Central memory CD8-positive, alpha-beta T cell (primary cell): ENCODE data around the gene MSLN.
"Not testable (repeated sequence)": the region's sequence is repeated elsewhere in the genome, so short reads cannot be mapped to it uniquely, and the experiment has no call there.

ENCODE experiments used
- ATAC-seq: fragments of 150-1000 bp; cut with Tn5 transposase; replicated peaks from 2 replicates; pipeline ENCODE4 v1.10.0; 2022; ENCODE audit warnings: mild to moderate bottlenecking, moderate FRiP score, moderate number of reproducible peaks; ENCODE audit not compliant: poor library complexity, severe bottlenecking; ENCODE audit errors: extremely low read depth
- DNase-seq, 2 donors: peaks; one replicate each; pipeline ENCODE4 v3.0.0; 2021; ENCODE audit warnings: low spot score in 2 of 2
- H3K27ac Mint-ChIP-seq: one replicate; pipeline ENCODE4 v1.8.0; 2022; ENCODE audit warnings: low read depth, mild to moderate bottlenecking, moderate library complexity, mixed read lengths
- H3K27me3 Mint-ChIP-seq: one replicate; pipeline ENCODE4 v1.8.0; 2022; ENCODE audit warnings: mixed read lengths
- H3K36me3 Mint-ChIP-seq: one replicate; pipeline ENCODE4 v1.8.0; 2022; ENCODE audit warnings: mild to moderate bottlenecking, moderate library complexity, mixed read lengths; ENCODE audit not compliant: insufficient read depth
- H3K4me1 Mint-ChIP-seq: one replicate; pipeline ENCODE4 v1.8.0; 2022; ENCODE audit warnings: mixed read lengths
- H3K4me3 Mint-ChIP-seq: one replicate; pipeline ENCODE4 v1.8.0; 2022; ENCODE audit warnings: mild to moderate bottlenecking, moderate library complexity, mixed read lengths
- H3K9me3 Mint-ChIP-seq: one replicate; pipeline ENCODE4 v1.8.0; 2022; ENCODE audit warnings: mixed read lengths

The MSLN gene

GRCh38 chr16:734208-734980, 26.1 kb upstream of the MSLN start:
- Mint-ChIP-seq H3K27ac (no peak overlapping the region), H3K4me1 (peaks cover 6% of the 10 kb centered on the region), H3K9me3 (no peaks in the 10 kb centered on the region), H3K4me3 (no peak overlapping the region), H3K36me3 (peaks cover 37% of the 10 kb centered on the region), H3K27me3 (no peaks in the 10 kb centered on the region)
- DNase-seq: no peak
- no peak for ATAC-seq

- Mint-ChIP-seq H3K36me3 (peaks cover 38% of the 10 kb centered on the region), H3K9me3 (no peaks in the 10 kb centered on the region), H3K27ac (no peak overlapping the region), H3K4me1 (peaks cover 6% of the 10 kb centered on the region), H3K4me3 (no peak overlapping the region), H3K27me3 (no peaks in the 10 kb centered on the region)
- ATAC-seq (no peak), DNase-seq (no peak)
These were observed 25.3 kb upstream of the MSLN start for GRCh38 chr16:734981-735881.

- H3K4me1 Mint-ChIP-seq: peaks cover 6% of the 10 kb centered on the region
- DNase-seq: no peak
- no peaks in the 10 kb centered on the region for H3K9me3 Mint-ChIP-seq
- no peak for ATAC-seq
- H3K27me3 Mint-ChIP-seq: no peaks in the 10 kb centered on the region
- no peak overlapping the region for H3K27ac Mint-ChIP-seq
- peaks cover 36% of the 10 kb centered on the region for H3K36me3 Mint-ChIP-seq
- H3K4me3 Mint-ChIP-seq: no peak overlapping the region
These were observed 24.5 kb upstream of the MSLN start for GRCh38 chr16:735982-736453.

GRCh38 chr16:736936-737481, 23.5 kb upstream of the MSLN start:
- Mint-ChIP-seq H3K4me3 (no peak overlapping the region), H3K36me3 (peaks cover 37% of the 10 kb centered on the region), H3K27me3 (no peaks in the 10 kb centered on the region), H3K4me1 (peaks cover 6% of the 10 kb centered on the region), H3K27ac (no peak overlapping the region), H3K9me3 (no peaks in the 10 kb centered on the region)
- DNase-seq (no peak), ATAC-seq (no peak)

GRCh38 chr16:739560-740458, 20.7 kb upstream of the MSLN start:
- Mint-ChIP-seq H3K27me3 (no peaks in the 10 kb centered on the region), H3K36me3 (peaks cover 31% of the 10 kb centered on the region), H3K4me3 (peak overlapping the region; percentile 69), H3K27ac (no peak overlapping the region), H3K9me3 (no peaks in the 10 kb centered on the region), H3K4me1 (peaks cover 6% of the 10 kb centered on the region)
- no peak for DNase-seq
- ATAC-seq: no peak

- Mint-ChIP-seq H3K4me3 (peak overlapping the region; percentile 69), H3K27me3 (no peaks in the 10 kb centered on the region), H3K27ac (no peak overlapping the region), H3K36me3 (peaks cover 31% of the 10 kb centered on the region), H3K9me3 (no peaks in the 10 kb centered on the region), H3K4me1 (peaks cover 1% of the 10 kb centered on the region)
- DNase-seq (no peak), ATAC-seq (peak; percentile 21)
These were observed 20.1 kb upstream of the MSLN start for GRCh38 chr16:740459-740763.

GRCh38 chr16:740764-741505, 19.6 kb upstream of the MSLN start, which contains the start of gene CIAO3:
TSS of gene CIAO3 (minus strand) at chr16:740997. CDS start at chr16:740985, 12 bp downstream.
- no peak within 1 kb of the TSS for H3K27ac Mint-ChIP-seq

GRCh38 chr16:741986-742629, 18.4 kb upstream of the MSLN start:
- H3K9me3 Mint-ChIP-seq: no peaks in the 10 kb centered on the region
- peak overlapping the region; percentile 69 for H3K4me3 Mint-ChIP-seq
- H3K4me1 Mint-ChIP-seq: no peaks in the 10 kb centered on the region
- peaks cover 18% of the 10 kb centered on the region for H3K36me3 Mint-ChIP-seq
- no peaks in the 10 kb centered on the region for H3K27me3 Mint-ChIP-seq
- H3K27ac Mint-ChIP-seq: no peak overlapping the region
- ATAC-seq (no peak), DNase-seq (no peak)

More at GRCh38 chr16:740764-741505, 19.6 kb upstream of the MSLN start, which contains the start of gene CIAO3:
- peaks cover 27% of the 10 kb centered on the region for H3K36me3 Mint-ChIP-seq
- H3K9me3 Mint-ChIP-seq: no peaks in the 10 kb centered on the region
- DNase-seq (peak; percentile 88 to 97), ATAC-seq (peak; percentile 85)
- H3K4me3 Mint-ChIP-seq: peak within 1 kb of the TSS; percentile 69
- H3K27me3 Mint-ChIP-seq: no peaks in the 10 kb centered on the region
- H3K4me1 Mint-ChIP-seq: no peaks in the 10 kb centered on the region

GRCh38 chr16:742894-743293, 17.6 kb upstream of the MSLN start:
- H3K27me3 Mint-ChIP-seq, H3K27ac Mint-ChIP-seq, ATAC-seq, H3K4me3 Mint-ChIP-seq, DNase-seq, H3K9me3 Mint-ChIP-seq, H3K4me1 Mint-ChIP-seq: not testable (repeated sequence)
- peaks cover 13% of the 10 kb centered on the region for H3K36me3 Mint-ChIP-seq

GRCh38 chr16:743794-744500, 16.6 kb upstream of the MSLN start:
- Mint-ChIP-seq H3K27ac (no peak overlapping the region), H3K4me1 (no peaks in the 10 kb centered on the region), H3K36me3 (peaks cover 5% of the 10 kb centered on the region), H3K9me3 (no peaks in the 10 kb centered on the region), H3K4me3 (no peak overlapping the region), H3K27me3 (no peaks in the 10 kb centered on the region)
- ATAC-seq (no peak), DNase-seq (no peak)

- Mint-ChIP-seq H3K9me3 (no peaks in the 10 kb centered on the region), H3K27ac (no peak overlapping the region), H3K4me1 (no peaks in the 10 kb centered on the region), H3K36me3 (peaks cover 2% of the 10 kb centered on the region), H3K4me3 (no peak overlapping the region), H3K27me3 (no peaks in the 10 kb centered on the region)
- DNase-seq: no peak
- no peak for ATAC-seq
These were observed 14.8 kb upstream of the MSLN start for GRCh38 chr16:745739-746138.
